Measurements from ENCODE around the gene ADAM33.

The ADAM33 gene

DNA sequence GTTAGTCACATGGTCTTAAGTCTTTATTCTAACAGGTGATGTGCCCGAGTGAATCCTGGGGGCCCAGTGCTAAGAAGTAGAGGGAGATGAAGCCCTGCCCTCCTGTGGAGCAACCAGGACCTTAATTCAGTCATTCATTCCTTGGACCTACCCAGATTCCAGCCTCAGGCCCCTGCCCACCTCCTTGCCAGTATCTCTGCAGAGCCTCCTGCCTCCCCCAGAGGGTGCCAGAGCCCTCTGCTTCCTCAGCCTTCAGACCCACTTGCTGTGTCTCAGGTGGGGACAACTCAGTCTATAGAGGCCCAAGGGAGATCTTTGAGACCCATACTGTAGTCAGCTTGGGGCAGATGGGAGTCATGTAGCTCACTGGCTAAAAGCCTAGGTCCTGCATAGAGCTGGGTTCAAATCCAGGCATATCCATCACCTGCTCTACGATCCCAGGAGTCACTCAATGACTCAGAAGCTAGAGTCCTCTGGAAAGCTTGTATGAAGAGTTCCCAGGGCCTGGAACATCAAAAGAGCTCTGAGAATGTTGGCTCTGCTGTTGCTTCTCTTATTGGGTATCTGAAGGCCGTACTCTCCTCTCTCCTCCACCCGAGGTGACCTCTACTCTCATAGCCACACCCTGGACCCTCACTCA is 34.5 kb upstream of the ADAM33 start:
- peak; percentile 74 for DNase-seq (ENCODE audit: low read depth)
- TF ChIP-seq, protein P1, sequence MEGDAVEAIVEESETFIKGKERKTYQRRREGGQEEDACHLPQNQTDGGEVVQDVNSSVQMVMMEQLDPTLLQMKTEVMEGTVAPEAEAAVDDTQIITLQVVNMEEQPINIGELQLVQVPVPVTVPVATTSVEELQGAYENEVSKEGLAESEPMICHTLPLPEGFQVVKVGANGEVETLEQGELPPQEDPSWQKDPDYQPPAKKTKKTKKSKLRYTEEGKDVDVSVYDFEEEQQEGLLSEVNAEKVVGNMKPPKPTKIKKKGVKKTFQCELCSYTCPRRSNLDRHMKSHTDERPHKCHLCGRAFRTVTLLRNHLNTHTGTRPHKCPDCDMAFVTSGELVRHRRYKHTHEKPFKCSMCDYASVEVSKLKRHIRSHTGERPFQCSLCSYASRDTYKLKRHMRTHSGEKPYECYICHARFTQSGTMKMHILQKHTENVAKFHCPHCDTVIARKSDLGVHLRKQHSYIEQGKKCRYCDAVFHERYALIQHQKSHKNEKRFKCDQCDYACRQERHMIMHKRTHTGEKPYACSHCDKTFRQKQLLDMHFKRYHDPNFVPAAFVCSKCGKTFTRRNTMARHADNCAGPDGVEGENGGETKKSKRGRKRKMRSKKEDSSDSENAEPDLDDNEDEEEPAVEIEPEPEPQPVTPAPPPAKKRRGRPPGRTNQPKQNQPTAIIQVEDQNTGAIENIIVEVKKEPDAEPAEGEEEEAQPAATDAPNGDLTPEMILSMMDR (conservative IDR thresholded peaks at IDR 0.05; ENCODE audit: low read depth, low read length), result peak; percentile 94
- H3K4me3 ChIP-seq (ENCODE audit: low read depth, low read length), result no peak overlapping the region

DNA sequence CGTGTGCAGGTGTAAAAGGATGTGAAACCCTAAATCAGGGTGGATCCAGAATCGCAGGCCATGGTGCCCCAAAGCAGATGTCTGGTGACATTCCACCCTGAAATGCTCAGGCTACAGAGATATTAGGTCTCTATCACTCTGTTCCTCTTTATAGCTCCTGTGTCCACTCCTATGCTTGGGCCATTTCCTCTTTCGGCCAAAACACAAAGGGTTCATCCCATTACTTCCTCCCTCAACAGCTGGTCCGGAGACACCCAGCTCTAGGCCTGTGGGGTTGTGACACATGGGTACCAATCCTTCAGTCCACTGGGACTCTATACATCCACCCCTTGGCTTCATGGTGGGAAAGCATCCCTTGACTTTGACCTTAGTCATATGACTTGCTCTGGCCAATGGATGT is 32.3 kb upstream of the ADAM33 start:
- TF ChIP-seq, protein P1 (conservative IDR thresholded peaks at IDR 0.05; ENCODE audit: low read depth, low read length), result no peak
- no peak for DNase-seq (ENCODE audit: low read depth)
- H3K4me3 ChIP-seq (ENCODE audit: low read depth, low read length), result no peak overlapping the region

DNA sequence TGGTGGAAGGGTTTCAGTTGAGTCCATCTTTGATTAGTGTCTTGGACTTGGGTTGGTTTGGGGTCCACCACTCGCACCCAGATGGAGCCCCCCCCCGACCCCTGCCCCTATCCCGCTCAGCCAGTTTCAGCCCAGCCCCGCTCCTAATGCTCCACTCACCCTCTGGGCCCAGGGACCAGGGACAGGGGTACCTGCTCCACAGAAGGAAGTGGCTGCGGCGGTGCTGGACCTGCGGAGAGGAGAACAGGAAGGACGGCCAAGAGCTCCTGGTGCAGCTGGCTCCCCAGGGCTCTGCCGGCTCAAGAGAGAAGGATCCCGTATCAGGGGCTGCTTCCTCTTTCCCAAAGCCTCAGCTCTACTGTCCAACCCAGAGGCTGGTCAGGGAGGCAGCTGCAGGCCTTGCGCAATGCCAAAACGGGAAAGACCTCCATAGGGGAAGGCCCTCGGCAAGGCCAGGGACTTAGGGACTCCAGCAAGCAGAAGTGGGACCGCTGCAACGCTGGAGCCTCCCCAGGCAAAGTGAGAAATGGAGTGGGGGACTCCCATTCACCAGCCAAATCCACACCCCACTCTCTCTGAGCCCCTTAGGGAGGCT is 30.6 kb upstream of the ADAM33 start, which contains the start of gene SIGLEC1:
TSS of gene SIGLEC1 (minus strand) at position 322 of the 595 bp plus-strand sequence. CDS start 5,472 bp downstream, outside the sequence.
- no peak for DNase-seq (ENCODE audit: low read depth)
- H3K4me3 ChIP-seq (ENCODE audit: low read depth, low read length), result no peak within 1 kb of the TSS
- TF ChIP-seq, protein P1 (conservative IDR thresholded peaks at IDR 0.05; ENCODE audit: low read depth, low read length), result no peak

DNA sequence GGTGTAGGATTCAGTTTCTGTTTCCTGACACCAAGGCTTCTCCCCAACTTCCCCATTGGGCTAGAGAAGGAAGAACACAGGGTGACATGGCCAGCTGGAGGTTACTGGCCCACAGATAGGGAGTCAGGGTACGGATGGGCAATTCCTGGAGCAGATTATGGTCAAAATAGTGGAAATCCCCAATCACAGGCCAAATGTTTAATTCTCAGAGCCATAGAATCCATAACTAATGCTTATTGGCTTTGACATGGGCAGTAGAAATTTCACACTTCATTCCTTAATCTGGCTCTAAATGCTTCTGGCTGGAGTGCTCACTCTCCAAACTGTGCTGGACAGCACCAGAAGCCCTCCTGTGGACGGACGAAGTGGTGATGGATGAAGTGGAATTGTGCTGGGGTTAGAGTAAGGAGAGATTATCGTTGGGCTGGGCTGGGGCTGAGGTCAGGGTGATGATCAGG is 29.7 kb upstream of the ADAM33 start:
- no peak for DNase-seq (ENCODE audit: low read depth)
- no peak overlapping the region for H3K4me3 ChIP-seq (ENCODE audit: low read depth, low read length)
- TF ChIP-seq, protein P1 (conservative IDR thresholded peaks at IDR 0.05; ENCODE audit: low read depth, low read length), result no peak

DNA sequence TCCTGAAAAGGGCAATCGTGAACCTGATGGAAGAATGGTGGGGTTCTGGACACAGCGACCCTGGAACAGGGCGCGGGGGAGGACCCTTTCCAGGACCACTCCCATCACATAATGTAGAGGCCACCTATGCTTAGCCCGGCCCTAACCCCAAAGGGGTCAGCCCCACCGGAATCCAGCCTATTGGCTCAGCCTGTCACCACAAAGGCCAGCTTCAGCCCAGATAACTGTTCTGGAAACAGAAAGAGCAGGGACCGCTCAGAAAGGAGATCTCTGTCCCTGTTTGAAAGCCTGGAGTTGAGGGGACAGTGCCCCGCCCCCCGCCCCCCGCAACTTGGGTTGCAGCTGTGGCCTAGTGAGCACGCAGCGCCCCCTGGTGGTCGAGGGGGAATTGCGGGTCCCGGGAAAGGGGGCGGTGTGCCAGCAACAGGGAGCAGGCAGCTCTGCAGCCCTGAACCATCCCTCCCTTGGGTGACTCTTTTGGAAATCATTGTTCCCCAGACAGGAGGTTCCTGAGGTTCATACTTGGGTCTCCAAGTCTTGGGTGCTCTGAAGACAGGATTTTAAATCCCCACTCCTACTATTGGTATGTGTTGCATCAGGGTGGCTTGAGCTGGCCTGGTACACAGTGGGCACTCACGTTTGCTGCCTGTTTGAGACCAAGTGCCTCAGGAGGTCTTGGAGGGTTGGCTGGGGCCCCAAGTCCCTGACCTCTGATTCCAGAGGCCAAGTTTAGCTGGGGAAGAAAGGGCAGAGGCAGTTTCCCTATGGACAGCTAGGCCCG is 29.1 kb upstream of the ADAM33 start:
- no peak overlapping the region for H3K4me3 ChIP-seq (ENCODE audit: low read depth, low read length)
- TF ChIP-seq, protein P1 (conservative IDR thresholded peaks at IDR 0.05; ENCODE audit: low read depth, low read length), result peak; percentile 90
- peak; percentile 53 for DNase-seq (ENCODE audit: low read depth)

DNA sequence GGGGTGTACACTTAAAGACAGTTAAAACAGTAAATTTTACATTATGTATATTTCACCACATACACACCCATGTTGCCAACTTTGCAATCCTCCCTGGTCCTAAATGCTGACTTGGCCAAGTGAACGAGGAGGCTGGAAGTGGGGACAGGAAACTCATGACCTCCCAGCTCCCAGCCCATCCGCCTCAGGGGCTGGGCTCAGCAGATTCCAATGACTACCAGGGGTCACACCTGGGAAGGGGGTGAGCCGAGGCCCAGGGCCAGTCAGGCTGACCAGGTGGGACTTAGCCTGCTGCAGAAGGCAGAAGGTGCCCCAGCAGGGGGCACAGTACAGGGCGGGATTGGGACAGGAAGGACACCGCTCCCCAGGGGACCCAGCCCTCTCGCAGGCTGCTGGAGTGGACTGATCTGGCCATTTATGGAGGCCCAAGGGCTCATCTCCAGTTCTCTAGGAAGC is 28.2 kb upstream of the ADAM33 start:
- H3K4me3 ChIP-seq (ENCODE audit: low read depth, low read length), result no peak overlapping the region
- TF ChIP-seq, protein P1 (conservative IDR thresholded peaks at IDR 0.05; ENCODE audit: low read depth, low read length), result no peak
- DNase-seq (ENCODE audit: low read depth), result no peak

Data from choroid plexus epithelial cell (primary cell).